HEK293 (cell line): ENCODE data around the gene CCND1.

Experiments
- CTCF ChIA-PET: fragments of 350-600 bp; formaldehyde crosslinking; extraction: SDS; loops from one replicate; lab custom pipeline; 2021; ENCODE audit warnings: antibody characterized with exemption; lab: Yijun Ruan, JAX
- POLR2A ChIA-PET: fragments of 300-600 bp; formaldehyde crosslinking; extraction: SDS; loops from one replicate; lab custom pipeline; 2020; ENCODE audit warnings: antibody characterized with exemption, inconsistent platforms; lab: Yijun Ruan, JAX
- H3K27ac ChIP-seq: fragments of 200-500 bp; sonication (Bioruptor generic); 2 replicates; pipeline ENCODE4 v1.5.1; 2014; ENCODE audit warnings: low read depth, low read length, control low read depth, inconsistent platforms; ENCODE audit errors: extremely low read depth
- H3K36me3 ChIP-seq, 2 experiments: fragments of 200-500 bp in 1 of 2; sonication (Bioruptor generic) in 1 of 2; 1 replicate in 1 of 2; 2 replicates in 1 of 2; pipeline ENCODE4 v1.5.1; 2014 to 2017; ENCODE audit warnings: inconsistent platforms in 2 of 2, low read length in 2 of 2; ENCODE audit not compliant: control insufficient read depth in 2 of 2, insufficient read depth in 1 of 2
- H3K4me1 ChIP-seq: fragments of 200-500 bp; sonication (Bioruptor generic); 2 replicates; pipeline ENCODE4 v1.5.1; 2014; ENCODE audit warnings: mild to moderate bottlenecking, low read length, inconsistent platforms; ENCODE audit not compliant: control insufficient read depth, insufficient read depth
- H3K4me3 ChIP-seq: 2 replicates; pipeline ENCODE4 v1.5.1; 2011; ENCODE audit warnings: low read depth, mild to moderate bottlenecking, control low read depth, low read length, moderate library complexity
- H3K9me3 ChIP-seq: fragments of 200-500 bp; sonication (Bioruptor generic); 2 replicates; pipeline ENCODE4 v1.5.1; 2014; ENCODE audit warnings: low read depth, low read length, inconsistent platforms; ENCODE audit not compliant: control insufficient read depth, insufficient read depth
- BCL11A ChIP-seq: fragments of 450-650 bp; formaldehyde crosslinking; IDR thresholded peaks from 2 replicates; pipeline ENCODE4 v1.5.1; 2016; ENCODE audit warnings: low read depth, missing biosample characterization, missing genetic modification characterization
- BCL11B ChIP-seq: fragments of 450-650 bp; formaldehyde crosslinking; IDR thresholded peaks from 2 replicates; pipeline ENCODE4 v1.5.1; 2016; ENCODE audit warnings: low read depth, missing biosample characterization, missing genetic modification characterization
- GFI1B ChIP-seq: fragments of 450-650 bp; formaldehyde crosslinking; IDR thresholded peaks from 2 replicates; pipeline ENCODE4 v1.5.1; 2016; ENCODE audit warnings: missing biosample characterization, missing genetic modification characterization
- HOXC10 ChIP-seq: sonication (generic); formaldehyde crosslinking; IDR thresholded peaks from 2 replicates; pipeline ENCODE4 v1.8.1; 2023; ENCODE audit warnings: mild to moderate bottlenecking, missing genetic modification reagents
- SCRT2 ChIP-seq: fragments of 450-650 bp; formaldehyde crosslinking; IDR thresholded peaks from 2 replicates; pipeline ENCODE4 v1.5.1; 2016; ENCODE audit warnings: missing biosample characterization, missing genetic modification characterization
- SP2 ChIP-seq: fragments of 450-650 bp; formaldehyde crosslinking; IDR thresholded peaks from 2 replicates; pipeline ENCODE4 v1.5.1; 2016; ENCODE audit warnings: missing biosample characterization, missing genetic modification characterization
- ZBTB17 ChIP-seq: fragments of 450-650 bp; formaldehyde crosslinking; IDR thresholded peaks from 2 replicates; pipeline ENCODE4 v1.5.1; 2016; ENCODE audit warnings: missing biosample characterization, missing genetic modification characterization
- ZFP41 ChIP-seq: fragments of 450-650 bp; formaldehyde crosslinking; IDR thresholded peaks from 2 replicates; pipeline ENCODE4 v1.5.1; 2016; ENCODE audit warnings: missing biosample characterization, missing genetic modification characterization, borderline replicate concordance
- ZNF132 ChIP-seq: fragments of 450-650 bp; formaldehyde crosslinking; IDR thresholded peaks from 2 replicates; pipeline ENCODE4 v1.5.1; 2017; ENCODE audit warnings: missing biosample characterization, missing genetic modification characterization, borderline replicate concordance
- ZNF133 ChIP-seq: fragments of 450-650 bp; formaldehyde crosslinking; IDR thresholded peaks from 2 replicates; pipeline ENCODE4 v1.5.1; 2016; ENCODE audit warnings: missing biosample characterization, missing genetic modification characterization
- ZNF140 ChIP-seq: fragments of 450-650 bp; formaldehyde crosslinking; IDR thresholded peaks from 2 replicates; pipeline ENCODE4 v1.5.1; 2016; ENCODE audit warnings: missing biosample characterization, missing genetic modification characterization
- ZNF174 ChIP-seq: fragments of 450-650 bp; formaldehyde crosslinking; IDR thresholded peaks from 2 replicates; pipeline ENCODE4 v1.5.0; 2017; ENCODE audit warnings: missing biosample characterization, mild to moderate bottlenecking, missing genetic modification characterization
- ZNF24 ChIP-seq: fragments of 450-650 bp; formaldehyde crosslinking; IDR thresholded peaks from 2 replicates; pipeline ENCODE4 v1.5.1; 2016; ENCODE audit warnings: missing biosample characterization, missing genetic modification characterization
- ZNF292 ChIP-seq: fragments of 450-650 bp; formaldehyde crosslinking; IDR thresholded peaks from 2 replicates; pipeline ENCODE4 v1.5.1; 2016; ENCODE audit warnings: low read depth, missing biosample characterization, missing genetic modification characterization, borderline replicate concordance
- ZNF311 ChIP-seq: fragments of 450-650 bp; formaldehyde crosslinking; IDR thresholded peaks from 2 replicates; pipeline ENCODE4 v1.5.1; 2017; ENCODE audit warnings: missing biosample characterization, missing genetic modification characterization, borderline replicate concordance
- ZNF354C ChIP-seq: fragments of 450-650 bp; formaldehyde crosslinking; IDR thresholded peaks from 2 replicates; pipeline ENCODE4 v1.5.1; 2016; ENCODE audit warnings: missing biosample characterization, missing genetic modification characterization, low read depth, borderline replicate concordance
- ZNF362 ChIP-seq: fragments of 450-650 bp; formaldehyde crosslinking; IDR thresholded peaks from 2 replicates; pipeline ENCODE4 v1.5.1; 2016; ENCODE audit warnings: missing biosample characterization, missing genetic modification characterization
- ZNF37A ChIP-seq: fragments of 450-650 bp; IDR thresholded peaks from 2 replicates; pipeline ENCODE4 v1.5.1; 2018; ENCODE audit warnings: missing biosample characterization, missing genetic modification characterization
- ZNF473 ChIP-seq: fragments of 450-650 bp; formaldehyde crosslinking; IDR thresholded peaks from 2 replicates; pipeline ENCODE4 v1.5.1; 2017; ENCODE audit warnings: missing biosample characterization, missing genetic modification characterization
- ZNF558 ChIP-seq: fragments of 450-650 bp; formaldehyde crosslinking; IDR thresholded peaks from 2 replicates; pipeline ENCODE4 v1.5.1; 2016; ENCODE audit warnings: missing biosample characterization, missing genetic modification characterization
- ZNF664 ChIP-seq: fragments of 450-650 bp; formaldehyde crosslinking; IDR thresholded peaks from 2 replicates; pipeline ENCODE4 v1.5.1; 2016; ENCODE audit warnings: missing biosample characterization, missing genetic modification characterization
- ZNF701 ChIP-seq: fragments of 450-650 bp; formaldehyde crosslinking; IDR thresholded peaks from 2 replicates; pipeline ENCODE4 v1.5.1; 2016; ENCODE audit warnings: missing biosample characterization, missing genetic modification characterization
- ZNF707 ChIP-seq: fragments of 450-650 bp; formaldehyde crosslinking; IDR thresholded peaks from 2 replicates; pipeline ENCODE4 v1.5.1; 2016; ENCODE audit warnings: missing biosample characterization, missing genetic modification characterization
- ZSCAN30 ChIP-seq: fragments of 450-650 bp; IDR thresholded peaks from 2 replicates; pipeline ENCODE4 v1.5.1; 2018; ENCODE audit warnings: missing biosample characterization, mild to moderate bottlenecking, missing genetic modification characterization, moderate library complexity
- TF ChIP-seq, protein P1 (sequence below): fragments of 450-650 bp; formaldehyde crosslinking; IDR thresholded peaks from 2 replicates; pipeline ENCODE4 v1.5.1; 2017; ENCODE audit warnings: missing biosample characterization, missing genetic modification characterization
- TF ChIP-seq, protein P2 (sequence below): fragments of 450-650 bp; IDR thresholded peaks from 2 replicates; pipeline ENCODE4 v1.5.1; 2018; ENCODE audit warnings: missing biosample characterization, missing genetic modification characterization
- TF ChIP-seq, protein P3 (sequence below): fragments of 450-650 bp; formaldehyde crosslinking; IDR thresholded peaks from 2 replicates; pipeline ENCODE4 v1.5.1; 2016; ENCODE audit warnings: missing biosample characterization, missing genetic modification characterization

CCND1 gene

DNA sequence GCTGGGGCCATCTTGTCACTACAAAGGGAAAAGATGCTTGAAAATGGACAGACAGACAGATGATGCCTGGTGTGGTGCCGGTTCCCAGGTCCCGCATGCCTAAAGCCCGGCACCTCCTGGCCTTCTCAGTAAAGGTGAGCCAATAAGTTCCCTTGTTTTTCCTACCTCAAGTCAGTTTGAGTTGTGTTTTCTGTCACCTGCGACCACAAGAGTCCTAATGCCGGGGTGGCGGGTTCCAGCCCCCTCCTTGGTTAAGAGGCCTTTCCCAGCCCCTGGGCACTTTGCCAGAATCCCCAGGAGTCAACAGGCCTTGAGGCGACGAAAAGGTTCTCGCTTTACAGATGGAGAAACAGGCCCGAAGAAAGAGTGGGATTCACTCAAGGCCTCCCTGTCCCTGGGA, 53.8 kb downstream of the CCND1 start:
- Histone ChIP-seq H3K9me3 (no peaks in the 10 kb centered on the region), H3K36me3 (no peaks in the 10 kb centered on the region), H3K4me3 (no peak overlapping the region), H3K4me1 (no peaks in the 10 kb centered on the region)
- TF ChIP-seq HOXC10 (no peak), ZBTB17 (tag by site-specific recombination) (no peak), ZNF133 (no peak), ZNF292 (tag by site-specific recombination) (no peak), BCL11A (tag by site-specific recombination) (no peak), GFI1B (tag by site-specific recombination) (no peak), ZNF37A (tag by site-specific recombination) (no peak), ZSCAN30 (tag by site-specific recombination) (no peak), ZNF132 (tag by site-specific recombination) (no peak), ZNF707 (tag by site-specific recombination) (no peak)
- TF ChIP-seq, all 188 proteins: peak for 0
- no peak overlapping the region for H3K27ac ChIP-seq
- ChIA-PET CTCF (interaction anchor here (0.8 kb wide), 1 partner anchor 10 kb away, joined by 4 read pairs; no protein-coding TSS in a partner anchor), POLR2A (no interaction called here)

GRCh38 chr11:69695581-69695980, 54.6 kb downstream of the CCND1 start:
- no peak overlapping the region for H3K4me3 ChIP-seq
- H3K36me3 ChIP-seq = no peaks in the 10 kb centered on the region
- CTCF ChIA-PET = interaction anchor here (0.7 to 0.8 kb wide), 2 partner anchors 9 to 12 kb away, joined by 3 to 4 read pairs; no protein-coding TSS in a partner anchor
- H3K27ac ChIP-seq = no peak overlapping the region
- no peaks in the 10 kb centered on the region for H3K9me3 ChIP-seq
- POLR2A ChIA-PET = interaction anchor here (0.9 kb wide), 1 partner anchor 10 kb away, joined by 4 read pairs; no protein-coding TSS in a partner anchor
- TF ChIP-seq SCRT2 (no peak), ZBTB17 (tag by site-specific recombination) (no peak), ZNF311 (no peak), ZNF664 (tag by site-specific recombination) (no peak), ZNF362 (tag by site-specific recombination) (no peak), ZNF558 (tag by site-specific recombination) (no peak), ZNF701 (tag by site-specific recombination) (no peak), SP2 (tag by site-specific recombination) (no peak), BCL11B (tag by site-specific recombination) (no peak), ZNF174 (tag by site-specific recombination) (no peak), ZNF473 (tag by site-specific recombination) (no peak), ZFP41 (no peak), ZNF140 (no peak), ZNF24 (tag by site-specific recombination) (no peak), ZNF354C (tag by site-specific recombination) (no peak)
- TF ChIP-seq, protein P1, sequence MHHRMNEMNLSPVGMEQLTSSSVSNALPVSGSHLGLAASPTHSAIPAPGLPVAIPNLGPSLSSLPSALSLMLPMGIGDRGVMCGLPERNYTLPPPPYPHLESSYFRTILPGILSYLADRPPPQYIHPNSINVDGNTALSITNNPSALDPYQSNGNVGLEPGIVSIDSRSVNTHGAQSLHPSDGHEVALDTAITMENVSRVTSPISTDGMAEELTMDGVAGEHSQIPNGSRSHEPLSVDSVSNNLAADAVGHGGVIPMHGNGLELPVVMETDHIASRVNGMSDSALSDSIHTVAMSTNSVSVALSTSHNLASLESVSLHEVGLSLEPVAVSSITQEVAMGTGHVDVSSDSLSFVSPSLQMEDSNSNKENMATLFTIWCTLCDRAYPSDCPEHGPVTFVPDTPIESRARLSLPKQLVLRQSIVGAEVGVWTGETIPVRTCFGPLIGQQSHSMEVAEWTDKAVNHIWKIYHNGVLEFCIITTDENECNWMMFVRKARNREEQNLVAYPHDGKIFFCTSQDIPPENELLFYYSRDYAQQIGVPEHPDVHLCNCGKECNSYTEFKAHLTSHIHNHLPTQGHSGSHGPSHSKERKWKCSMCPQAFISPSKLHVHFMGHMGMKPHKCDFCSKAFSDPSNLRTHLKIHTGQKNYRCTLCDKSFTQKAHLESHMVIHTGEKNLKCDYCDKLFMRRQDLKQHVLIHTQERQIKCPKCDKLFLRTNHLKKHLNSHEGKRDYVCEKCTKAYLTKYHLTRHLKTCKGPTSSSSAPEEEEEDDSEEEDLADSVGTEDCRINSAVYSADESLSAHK (tag by site-specific recombination) = no peak
- TF ChIP-seq, protein P2, sequence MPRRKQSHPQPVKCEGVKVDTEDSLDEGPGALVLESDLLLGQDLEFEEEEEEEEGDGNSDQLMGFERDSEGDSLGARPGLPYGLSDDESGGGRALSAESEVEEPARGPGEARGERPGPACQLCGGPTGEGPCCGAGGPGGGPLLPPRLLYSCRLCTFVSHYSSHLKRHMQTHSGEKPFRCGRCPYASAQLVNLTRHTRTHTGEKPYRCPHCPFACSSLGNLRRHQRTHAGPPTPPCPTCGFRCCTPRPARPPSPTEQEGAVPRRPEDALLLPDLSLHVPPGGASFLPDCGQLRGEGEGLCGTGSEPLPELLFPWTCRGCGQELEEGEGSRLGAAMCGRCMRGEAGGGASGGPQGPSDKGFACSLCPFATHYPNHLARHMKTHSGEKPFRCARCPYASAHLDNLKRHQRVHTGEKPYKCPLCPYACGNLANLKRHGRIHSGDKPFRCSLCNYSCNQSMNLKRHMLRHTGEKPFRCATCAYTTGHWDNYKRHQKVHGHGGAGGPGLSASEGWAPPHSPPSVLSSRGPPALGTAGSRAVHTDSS (tag by site-specific recombination) = no peak
- TF ChIP-seq, protein P3, sequence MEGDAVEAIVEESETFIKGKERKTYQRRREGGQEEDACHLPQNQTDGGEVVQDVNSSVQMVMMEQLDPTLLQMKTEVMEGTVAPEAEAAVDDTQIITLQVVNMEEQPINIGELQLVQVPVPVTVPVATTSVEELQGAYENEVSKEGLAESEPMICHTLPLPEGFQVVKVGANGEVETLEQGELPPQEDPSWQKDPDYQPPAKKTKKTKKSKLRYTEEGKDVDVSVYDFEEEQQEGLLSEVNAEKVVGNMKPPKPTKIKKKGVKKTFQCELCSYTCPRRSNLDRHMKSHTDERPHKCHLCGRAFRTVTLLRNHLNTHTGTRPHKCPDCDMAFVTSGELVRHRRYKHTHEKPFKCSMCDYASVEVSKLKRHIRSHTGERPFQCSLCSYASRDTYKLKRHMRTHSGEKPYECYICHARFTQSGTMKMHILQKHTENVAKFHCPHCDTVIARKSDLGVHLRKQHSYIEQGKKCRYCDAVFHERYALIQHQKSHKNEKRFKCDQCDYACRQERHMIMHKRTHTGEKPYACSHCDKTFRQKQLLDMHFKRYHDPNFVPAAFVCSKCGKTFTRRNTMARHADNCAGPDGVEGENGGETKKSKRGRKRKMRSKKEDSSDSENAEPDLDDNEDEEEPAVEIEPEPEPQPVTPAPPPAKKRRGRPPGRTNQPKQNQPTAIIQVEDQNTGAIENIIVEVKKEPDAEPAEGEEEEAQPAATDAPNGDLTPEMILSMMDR (tag by site-specific recombination) = no peak
- TF ChIP-seq, all 188 proteins: peak for 0
- H3K4me1 ChIP-seq = 0 out of 2 replicates have a peak, but pooled peaks cover under 1% of the 10 kb centered on the region
